H9 (cell line): ENCODE measurements around the gene TMEM272. TPM values are rescaled to one million over a fixed set of nuclear protein-coding genes. Genes with fewer than 3 reads are reported as not detected.

ENCODE experiments used
- DNase-seq: peaks from one replicate; pipeline ENCODE4 v3.0.0-alpha.2; 2017
- H2AFZ ChIP-seq: one replicate; pipeline ENCODE4 v1.6.1; 2013; ENCODE audit warnings: mild to moderate bottlenecking, low read length, control low read depth, moderate library complexity
- H2AK5ac ChIP-seq: 2 replicates; pipeline ENCODE4 v1.6.1; 2013; ENCODE audit warnings: low read length, control low read depth, mixed read lengths; ENCODE audit not compliant: insufficient read length
- H2BK120ac ChIP-seq: one replicate; pipeline ENCODE4 v1.6.1; 2013; ENCODE audit warnings: low read depth, mild to moderate bottlenecking, low read length, control low read depth, inconsistent platforms; ENCODE audit not compliant: poor library complexity, severe bottlenecking
- H2BK12ac ChIP-seq: 2 replicates; pipeline ENCODE4 v1.6.1; 2013; ENCODE audit warnings: low read length, control low read depth, mixed read lengths, low read depth; ENCODE audit not compliant: insufficient read length
- H2BK15ac ChIP-seq: 2 replicates; pipeline ENCODE4 v1.6.1; 2013; ENCODE audit warnings: low read depth, low read length, control low read depth
- H2BK20ac ChIP-seq: one replicate; pipeline ENCODE4 v1.6.1; 2013; ENCODE audit warnings: low read depth, mild to moderate bottlenecking, low read length, control low read depth, inconsistent platforms; ENCODE audit not compliant: poor library complexity, severe bottlenecking
- H2BK5ac ChIP-seq: 2 replicates; pipeline ENCODE4 v1.6.1; 2013; ENCODE audit warnings: low read length, control low read depth, mixed read lengths; ENCODE audit not compliant: insufficient read length
- H3K14ac ChIP-seq: 2 replicates; pipeline ENCODE4 v1.6.1; 2013; ENCODE audit warnings: low read length, control low read depth; ENCODE audit not compliant: insufficient read depth
- H3K18ac ChIP-seq: 2 replicates; pipeline ENCODE4 v1.6.1; 2013; ENCODE audit warnings: low read depth, mild to moderate bottlenecking, mixed read lengths, low read length, control low read depth; ENCODE audit not compliant: insufficient read length
- H3K23ac ChIP-seq: 2 replicates; pipeline ENCODE4 v1.6.1; 2013; ENCODE audit warnings: low read length, control low read depth, mixed read lengths, low read depth; ENCODE audit not compliant: insufficient read length
- H3K23me2 ChIP-seq: 2 replicates; pipeline ENCODE4 v1.6.1; 2013; ENCODE audit warnings: low read depth, mild to moderate bottlenecking, mixed read lengths, low read length, control low read depth; ENCODE audit not compliant: insufficient read length, poor library complexity, severe bottlenecking
- H3K27ac ChIP-seq: 2 replicates; pipeline ENCODE4 v1.5.1; 2013; ENCODE audit warnings: low read length, control low read depth, mixed read lengths, low read depth; ENCODE audit not compliant: insufficient read length
- H3K27me3 ChIP-seq: 2 replicates; pipeline ENCODE4 v1.6.1; 2013; ENCODE audit warnings: low read length, control low read depth, inconsistent platforms; ENCODE audit not compliant: insufficient read depth
- H3K4ac ChIP-seq: 2 replicates; pipeline ENCODE4 v1.6.1; 2013; ENCODE audit warnings: low read depth, mild to moderate bottlenecking, control low read depth, inconsistent platforms, low read length, moderate library complexity
- H3K4me1 ChIP-seq: 2 replicates; pipeline ENCODE4 v1.6.1; 2013; ENCODE audit warnings: low read length, control low read depth, inconsistent platforms; ENCODE audit not compliant: insufficient read depth
- H3K4me2 ChIP-seq: 2 replicates; pipeline ENCODE4 v1.6.1; 2013; ENCODE audit warnings: low read length, control low read depth, mixed read lengths; ENCODE audit not compliant: insufficient read length, insufficient read depth
- H3K56ac ChIP-seq: 2 replicates; pipeline ENCODE4 v1.6.1; 2013; ENCODE audit warnings: low read depth, mild to moderate bottlenecking, mixed read lengths, low read length, control low read depth; ENCODE audit not compliant: insufficient read length
- H3K79me1 ChIP-seq: 2 replicates; pipeline ENCODE4 v1.6.1; 2013; ENCODE audit warnings: low read depth, mild to moderate bottlenecking, moderate library complexity, low read length, control low read depth, inconsistent platforms; ENCODE audit not compliant: insufficient read depth, poor library complexity, severe bottlenecking
- H3K79me2 ChIP-seq: 2 replicates; pipeline ENCODE4 v1.6.1; 2013; ENCODE audit warnings: low read length, control low read depth, inconsistent platforms; ENCODE audit not compliant: insufficient read depth
- H3K9ac ChIP-seq: 2 replicates; pipeline ENCODE4 v1.6.1; 2013; ENCODE audit warnings: low read length, control low read depth, mixed read lengths; ENCODE audit not compliant: insufficient read length; ENCODE audit errors: extremely low read depth
- H3K9me3 ChIP-seq: one replicate; pipeline ENCODE4 v1.6.1; 2013; ENCODE audit warnings: low read depth, low read length, inconsistent platforms; ENCODE audit not compliant: control insufficient read depth
- H3T11ph ChIP-seq: one replicate; pipeline ENCODE4 v1.6.1; 2013; ENCODE audit warnings: mild to moderate bottlenecking, low read length, control low read depth, inconsistent platforms
- H4K20me1 ChIP-seq: one replicate; pipeline ENCODE4 v1.6.1; 2013; ENCODE audit not compliant: control insufficient read depth, insufficient read length, insufficient read depth
- H4K5ac ChIP-seq: 2 replicates; pipeline ENCODE4 v1.6.1; 2013; ENCODE audit warnings: low read depth, mild to moderate bottlenecking, mixed read lengths, low read length, control low read depth; ENCODE audit not compliant: insufficient read length
- H4K8ac ChIP-seq: replicated peaks from 2 replicates; pipeline ENCODE4 v1.6.1; 2013; ENCODE audit warnings: low read length, control low read depth, mixed read lengths, low read depth; ENCODE audit not compliant: insufficient read length
- H4K91ac ChIP-seq: 2 replicates; pipeline ENCODE4 v1.6.1; 2013; ENCODE audit warnings: low read depth, mild to moderate bottlenecking, moderate library complexity, mixed read lengths, low read length, control low read depth; ENCODE audit not compliant: insufficient read length
- H3K27ac Mint-ChIP-seq, 3 experiments: 2 replicates in 2 of 3; 3 replicates in 1 of 3; pipeline ENCODE4 v1.8.0; 2020 to 2021; ENCODE audit warnings: mixed read lengths in 3 of 3, mild to moderate bottlenecking in 1 of 3, moderate library complexity in 1 of 3
- H3K27me3 Mint-ChIP-seq: 2 replicates; pipeline ENCODE4 v1.8.0; 2021; ENCODE audit warnings: low read depth, mild to moderate bottlenecking, moderate library complexity, mixed read lengths
- H3K36me3 Mint-ChIP-seq, 3 experiments: 2 replicates in 2 of 3; 3 replicates in 1 of 3; pipeline ENCODE4 v1.8.0; 2020 to 2021; ENCODE audit warnings: low read depth in 3 of 3, mixed read lengths in 3 of 3; ENCODE audit not compliant: insufficient read depth in 1 of 3
- H3K4me1 Mint-ChIP-seq, 2 experiments: 2 replicates each; pipeline ENCODE4 v1.8.0; 2020; ENCODE audit warnings: mixed read lengths in 2 of 2
- H3K4me3 Mint-ChIP-seq, 2 experiments: 2 replicates in 1 of 2; 3 replicates in 1 of 2; pipeline ENCODE4 v1.8.0; 2020 to 2021; ENCODE audit warnings: mild to moderate bottlenecking in 2 of 2, mixed read lengths in 2 of 2, moderate library complexity in 1 of 2
- H3K9me3 Mint-ChIP-seq, 2 experiments: 2 replicates in 1 of 2; 3 replicates in 1 of 2; pipeline ENCODE4 v1.8.0; 2020; ENCODE audit warnings: mild to moderate bottlenecking in 2 of 2, mixed read lengths in 2 of 2, moderate library complexity in 1 of 2
- CTCF ChIP-seq: fragments of 200-600 bp; sonication (generic); conservative IDR thresholded peaks from 3 replicates; pipeline ENCODE4 v1.8.0; 2021; ENCODE audit warnings: antibody characterized with exemption, mild to moderate bottlenecking
- WGBS: extraction: QIAGEN DNeasy Blood & Tissue Kit; methylation state at CpG from one replicate; pipeline ENCODE4 v1.1.7; 2013; ENCODE audit warnings: missing lambda C conversion rate, low lambda C conversion rate, mixed read lengths; ENCODE audit not compliant: insufficient read length; ENCODE audit errors: extremely low coverage; 5-methylcytosine and 5-hydroxymethylcytosine counted together
- total RNA-seq: library from RNA; stranded (reverse); gene quantifications from 2 replicates; pipeline ENCODE4 v1.2.1, GENCODE V29; 2021

TMEM272 gene
- total RNA-seq, 1 experiment from 2014 or later = not detected

- no peak overlapping the region for H4K91ac ChIP-seq
- no peak overlapping the region for H2AFZ ChIP-seq
- no peak overlapping the region for H2AK5ac ChIP-seq
- H3K23ac ChIP-seq = no peak overlapping the region
- H2BK120ac ChIP-seq = no peak overlapping the region
- H2BK12ac ChIP-seq = no peak overlapping the region
- TF ChIP-seq CTCF = no peak
- peaks cover 0 to 3% (median 0%) of the 10 kb centered on the region in 3 experiments; a peak in 1 of 7 replicates for H3K36me3 Mint-ChIP-seq
- no peak for DNase-seq
- no peak overlapping the region for H3K27ac ChIP-seq
- peaks cover 4% of the 10 kb centered on the region for H3K27me3 Mint-ChIP-seq
- H3K9me3 Mint-ChIP-seq = peaks cover 10 to 11% of the 10 kb centered on the region in 2 experiments; a peak in 4 of 5 replicates
- no peak overlapping the region for H2BK20ac ChIP-seq
- no peak overlapping the region for H2BK5ac ChIP-seq
- no peak overlapping the region for H3K4me2 ChIP-seq
- no peak overlapping the region for H3K9ac ChIP-seq
- no peak overlapping the region for H3K56ac ChIP-seq
- no peaks in the 10 kb centered on the region for H3K79me1 ChIP-seq
- no peak overlapping the region for H3K27ac Mint-ChIP-seq
- H3K27me3 ChIP-seq = no peaks in the 10 kb centered on the region
- no peaks in the 10 kb centered on the region for H3K9me3 ChIP-seq
- no peak overlapping the region for H3T11ph ChIP-seq
- H3K4me1 Mint-ChIP-seq = peaks cover 9 to 12% of the 10 kb centered on the region in 2 experiments
- H4K5ac ChIP-seq = no peak overlapping the region
- H4K8ac ChIP-seq = no peak overlapping the region
- no peaks in the 10 kb centered on the region for H3K23me2 ChIP-seq
- H3K4ac ChIP-seq = no peak overlapping the region
- no peak overlapping the region for H3K4me3 Mint-ChIP-seq
- H2BK15ac ChIP-seq = no peak overlapping the region
- no peaks in the 10 kb centered on the region for H3K79me2 ChIP-seq
- H3K14ac ChIP-seq = no peak overlapping the region
- no peaks in the 10 kb centered on the region for H4K20me1 ChIP-seq
- WGBS = no CpG with 5 or more reads among the region's 4 CpGs
- H3K4me1 ChIP-seq = no peaks in the 10 kb centered on the region
- H3K18ac ChIP-seq = no peak overlapping the region
Observed at GRCh38 chr13:51848674-51849073, 3.7 kb upstream of the TMEM272 start.
